Chondrocyte (in vitro differentiated cells): ENCODE measurements around the gene S100A14. TPM values are rescaled to one million over a fixed set of nuclear protein-coding genes. Genes with fewer than 3 reads are reported as not detected.

Experiments used
- DNase-seq: peaks from one replicate; pipeline ENCODE4 v3.0.0; 2021; ENCODE audit warnings: mixed read lengths, low spot score
- H3K27ac Mint-ChIP-seq: one replicate; pipeline ENCODE4 v1.8.0; 2021; ENCODE audit warnings: mild to moderate bottlenecking, moderate library complexity, mixed read lengths; ENCODE audit not compliant: unreplicated experiment
- H3K27me3 Mint-ChIP-seq: 2 replicates; pipeline ENCODE4 v1.8.0; 2021; ENCODE audit warnings: low read depth, mixed read lengths
- H3K36me3 Mint-ChIP-seq: 2 replicates; pipeline ENCODE4 v1.8.0; 2021; ENCODE audit warnings: low read depth, mixed read lengths
- H3K4me1 Mint-ChIP-seq: 2 replicates; pipeline ENCODE4 v1.8.0; 2021; ENCODE audit warnings: low read depth, mild to moderate bottlenecking, mixed read lengths
- H3K4me3 Mint-ChIP-seq: one replicate; pipeline ENCODE4 v1.8.0; 2021; ENCODE audit warnings: mild to moderate bottlenecking, moderate library complexity, mixed read lengths; ENCODE audit not compliant: unreplicated experiment
- H3K9me3 Mint-ChIP-seq: 2 replicates; pipeline ENCODE4 v1.8.0; 2021; ENCODE audit warnings: low read depth, mixed read lengths
- CTCF ChIP-seq: fragments of 200-600 bp; sonication (generic); IDR thresholded peaks from 2 replicates; pipeline ENCODE4 v1.5.0; 2021; ENCODE audit warnings: antibody characterized with exemption, mild to moderate bottlenecking, moderate library complexity
- total RNA-seq: library from RNA; stranded (reverse); gene quantifications from 3 replicates; pipeline ENCODE4 v1.2.1, GENCODE V29; 2021

S100A14 gene
- total RNA-seq, 1 donor from 2014 or later: not detected

GRCh38 chr1:153627715-153628626 lies 11.8 kb upstream of the S100A14 start, which contains the start of gene S100A1:
Gene S100A1 (plus strand): TSS chr1:153628434. CDS start chr1:153630522, 2,088 bp downstream.
- Mint-ChIP-seq H3K4me1 (peaks cover 76% of the 10 kb centered on the region), H3K27ac (peak within 1 kb of the TSS; percentile 97), H3K27me3 (no peaks in the 10 kb centered on the region), H3K36me3 (peaks cover 7% of the 10 kb centered on the region), H3K4me3 (peak within 1 kb of the TSS; percentile 86), H3K9me3 (no peaks in the 10 kb centered on the region)
- peak; percentile 60 for TF ChIP-seq CTCF
- peak; percentile 79 for DNase-seq

GRCh38 chr1:153626904-153627714 lies 11.0 kb upstream of the S100A14 start, which contains the start of gene S100A13:
Gene S100A13 (minus strand): TSS chr1:153627505. CDS start chr1:153626472, 1,033 bp downstream.
- H3K27me3 Mint-ChIP-seq: no peaks in the 10 kb centered on the region
- peaks cover 11% of the 10 kb centered on the region for H3K36me3 Mint-ChIP-seq
- peak within 1 kb of the TSS; percentile 97 for H3K27ac Mint-ChIP-seq
- peak; percentile 86 for TF ChIP-seq CTCF
- peak; percentile 92 for DNase-seq
- H3K4me1 Mint-ChIP-seq: peaks cover 76% of the 10 kb centered on the region
- H3K9me3 Mint-ChIP-seq: no peaks in the 10 kb centered on the region
- peak within 1 kb of the TSS; percentile 86 for H3K4me3 Mint-ChIP-seq

GRCh38 chr1:153626477-153626903 lies 10.4 kb upstream of the S100A14 start:
- H3K4me1 Mint-ChIP-seq: peaks cover 71% of the 10 kb centered on the region
- DNase-seq: peak; percentile 13

GRCh38 chr1:153624965-153625611 lies 9.0 kb upstream of the S100A14 start:
- H3K27ac Mint-ChIP-seq: no peak overlapping the region
- DNase-seq: peak; percentile 37
- TF ChIP-seq CTCF: no peak
- peak overlapping the region; percentile 86 for H3K4me3 Mint-ChIP-seq
- H3K9me3 Mint-ChIP-seq: no peaks in the 10 kb centered on the region
- H3K4me1 Mint-ChIP-seq: peaks cover 59% of the 10 kb centered on the region
- no peaks in the 10 kb centered on the region for H3K27me3 Mint-ChIP-seq
- H3K36me3 Mint-ChIP-seq: peaks cover 13% of the 10 kb centered on the region

More at GRCh38 chr1:153626477-153626903, 10.4 kb upstream of the S100A14 start:
- TF ChIP-seq CTCF: no peak
- peaks cover 11% of the 10 kb centered on the region for H3K36me3 Mint-ChIP-seq
- no peaks in the 10 kb centered on the region for H3K9me3 Mint-ChIP-seq
- peak overlapping the region; percentile 97 for H3K27ac Mint-ChIP-seq
- H3K27me3 Mint-ChIP-seq: no peaks in the 10 kb centered on the region
- peak overlapping the region; percentile 86 for H3K4me3 Mint-ChIP-seq
